NCI-H2196 treated with DMSO at 0.1 percent for 48 hours (cell line): ENCODE data around the gene CCDC73.
"Not testable (repeated sequence)": the region's sequence is repeated elsewhere in the genome, so short reads cannot be mapped to it uniquely, and the experiment has no call there.

ENCODE experiments used
- DNase-seq: peaks from one replicate; lab custom pipeline; 2025; ENCODE audit not compliant: unreplicated experiment; lab: John Stamatoyannopoulos, UW

CCDC73 gene

GRCh38 chr11:32796425-32796824 is 2.0 kb upstream of the CCDC73 start:
- DNase-seq: no peak

- peak; percentile 7 for DNase-seq
These were observed 1.4 kb downstream of the CCDC73 start for GRCh38 chr11:32792948-32793475.

- no peak for DNase-seq
These were observed 2.1 kb downstream of the CCDC73 start for GRCh38 chr11:32792111-32792947.

- no peak for DNase-seq
These were observed 3.5 kb downstream of the CCDC73 start for GRCh38 chr11:32790916-32791315.

- no peak for DNase-seq
These were observed 7.7 kb downstream of the CCDC73 start for GRCh38 chr11:32786811-32787210.

GRCh38 chr11:32785262-32785661 is 9.2 kb downstream of the CCDC73 start:
- no peak for DNase-seq

- DNase-seq: no peak
These were observed 12.7 kb downstream of the CCDC73 start for GRCh38 chr11:32781721-32782120.

GRCh38 chr11:32780839-32781238 is 13.6 kb downstream of the CCDC73 start:
- not testable (repeated sequence) for DNase-seq

GRCh38 chr11:32779136-32779535 is 15.3 kb downstream of the CCDC73 start:
- DNase-seq: no peak

GRCh38 chr11:32775908-32776307 is 18.6 kb downstream of the CCDC73 start:
- no peak for DNase-seq

- no peak for DNase-seq
These were observed 20.4 kb downstream of the CCDC73 start for GRCh38 chr11:32774081-32774480.

- DNase-seq: no peak
These were observed 21.7 kb downstream of the CCDC73 start for GRCh38 chr11:32772731-32773130.

GRCh38 chr11:32761774-32762173 is 32.7 kb downstream of the CCDC73 start:
- DNase-seq: not testable (repeated sequence)

- DNase-seq: no peak
These were observed 36.2 kb downstream of the CCDC73 start for GRCh38 chr11:32758291-32758690.

- not testable (repeated sequence) for DNase-seq
These were observed 41.3 kb downstream of the CCDC73 start for GRCh38 chr11:32753181-32753580.

GRCh38 chr11:32752001-32752400 is 42.5 kb downstream of the CCDC73 start:
- no peak for DNase-seq

- DNase-seq: no peak
These were observed 43.1 kb downstream of the CCDC73 start for GRCh38 chr11:32751381-32751780.

GRCh38 chr11:32729976-32730375 is 64.5 kb downstream of the CCDC73 start:
- no peak for DNase-seq

GRCh38 chr11:32723332-32723731 is 71.1 kb downstream of the CCDC73 start:
- DNase-seq: no peak

- no peak for DNase-seq
These were observed 72.2 kb downstream of the CCDC73 start for GRCh38 chr11:32722255-32722654.

GRCh38 chr11:32713496-32713895 is 81.0 kb downstream of the CCDC73 start:
- no peak for DNase-seq

- not testable (repeated sequence) for DNase-seq
These were observed 85.5 kb downstream of the CCDC73 start for GRCh38 chr11:32708978-32709377.
